ENCODE measurements around the gene GPAT2. TPM values are rescaled to one million over a fixed set of nuclear protein-coding genes. Genes with fewer than 3 reads are reported as not detected.
"Not testable (repeated sequence)": the region's sequence is repeated elsewhere in the genome, so short reads cannot be mapped to it uniquely, and the experiment has no call there.

GPAT2 gene
- total RNA-seq, 4 donors from 2014 or later, result 1.4 to 3.7 (median 2.7) TPM

GRCh38 chr2:96073170-96073775 is 38.6 kb upstream of the GPAT2 start:
- peaks cover 3 to 11% of the 10 kb centered on the region in 2 donors for H3K9me3 ChIP-seq
- no peaks in the 10 kb centered on the region for H3K4me1 ChIP-seq
- TF ChIP-seq POLR2AphosphoS5 (IDR thresholded peaks at IDR 0.05), result no peak
- in situ Hi-C loops (cut with MboI; ENCODE audit: low pct_ligation_motif_present in 1 of 4, low pct_unique_long_range_greater_than_20kb in 1 of 4, low sequenced_read_pairs in 3 of 4) (loop anchor here in 1 of 4 donors (25.0 kb wide), 1 partner anchor 1589 kb away; the partner anchor contains the start of genes ACTR1B and C2orf92), intact Hi-C loops (cut with DNase I; ENCODE audit: low total_unique reads) (no loop called here)
- 75% methylated on average over 7 of the region's 7 CpGs; no CpG with 5 or more reads in 1 of the 2 donors for WGBS, 2 donors (ENCODE audit: low coverage in 1 of 2)
- H3K27me3 ChIP-seq, result no peaks in the 10 kb centered on the region
- H3K27ac ChIP-seq, result no peak overlapping the region
- H3K4me3 ChIP-seq, result no peak overlapping the region
- no peak for DNase-seq
- H3K36me3 ChIP-seq, result no peaks in the 10 kb centered on the region

GRCh38 chr2:96072746-96073145 is 38.0 kb upstream of the GPAT2 start:
- TF ChIP-seq POLR2A (IDR thresholded peaks at IDR 0.05) (no peak), CTCF (IDR thresholded peaks at IDR 0.05) (no peak), POLR2AphosphoS5 (IDR thresholded peaks at IDR 0.05) (no peak), EP300 (IDR thresholded peaks at IDR 0.05; ENCODE audit: low read depth) (no peak)
- intact Hi-C loops (cut with DNase I; ENCODE audit: low total_unique reads), result no loop called here
- H3K27me3 ChIP-seq, result no peaks in the 10 kb centered on the region

GRCh38 chr2:96071977-96072491 is 37.3 kb upstream of the GPAT2 start:
- H3K27me3 ChIP-seq; H3K27ac ChIP-seq; H3K36me3 ChIP-seq; H3K4me3 ChIP-seq; intact Hi-C loops (cut with DNase I; ENCODE audit: low total_unique reads); H3K4me1 ChIP-seq; DNase-seq: not testable (repeated sequence)
- H3K9me3 ChIP-seq, result peaks cover 3 to 11% of the 10 kb centered on the region in 2 donors
- WGBS, 2 donors (ENCODE audit: low coverage in 1 of 2), result 70 to 83% methylated on average over 1 to 6 of the region's 8 CpGs
- in situ Hi-C loops (cut with MboI; ENCODE audit: low pct_ligation_motif_present in 1 of 4, low pct_unique_long_range_greater_than_20kb in 1 of 4, low sequenced_read_pairs in 3 of 4), result loop anchor here in 1 of 4 donors (25.0 kb wide), 1 partner anchor 1590 kb away; the partner anchor contains the start of genes ACTR1B and C2orf92

More at GRCh38 chr2:96072746-96073145, 38.0 kb upstream of the GPAT2 start:
- H3K27ac ChIP-seq, result no peak overlapping the region
- H3K4me1 ChIP-seq, result no peaks in the 10 kb centered on the region
- 85% methylated on average over 11 of the region's 11 CpGs; no CpG with 5 or more reads in 1 of the 2 donors for WGBS, 2 donors (ENCODE audit: low coverage in 1 of 2)
- no peak overlapping the region for H3K4me3 ChIP-seq
- DNase-seq, result no peak
- no peaks in the 10 kb centered on the region for H3K36me3 ChIP-seq
- in situ Hi-C loops (cut with MboI; ENCODE audit: low pct_ligation_motif_present in 1 of 4, low pct_unique_long_range_greater_than_20kb in 1 of 4, low sequenced_read_pairs in 3 of 4), result loop anchor here in 1 of 4 donors (25.0 kb wide), 1 partner anchor 1590 kb away; the partner anchor contains the start of genes ACTR1B and C2orf92
- H3K9me3 ChIP-seq, result peaks cover 3 to 11% of the 10 kb centered on the region in 2 donors

- H3K36me3 ChIP-seq; H3K4me3 ChIP-seq; DNase-seq; H3K27ac ChIP-seq; H3K4me1 ChIP-seq; H3K9me3 ChIP-seq; intact Hi-C loops (cut with DNase I; ENCODE audit: low total_unique reads); H3K27me3 ChIP-seq: not testable (repeated sequence)
- WGBS, 2 donors (ENCODE audit: low coverage in 1 of 2), result 88% methylated on average over 16 of the region's 16 CpGs; no CpG with 5 or more reads in 1 of the 2 donors
- in situ Hi-C loops (cut with MboI; ENCODE audit: low pct_ligation_motif_present in 1 of 4, low pct_unique_long_range_greater_than_20kb in 1 of 4, low sequenced_read_pairs in 3 of 4), result loop anchor here in 1 of 4 donors (25.0 kb wide), 1 partner anchor 1591 kb away; the partner anchor contains the start of genes ACTR1B and C2orf92
These were observed 36.6 kb upstream of the GPAT2 start for GRCh38 chr2:96071087-96071976.

- H3K36me3 ChIP-seq; H3K27me3 ChIP-seq; H3K4me3 ChIP-seq; intact Hi-C loops (cut with DNase I; ENCODE audit: low total_unique reads); H3K27ac ChIP-seq; H3K4me1 ChIP-seq; DNase-seq; H3K9me3 ChIP-seq: not testable (repeated sequence)
- in situ Hi-C loops (cut with MboI; ENCODE audit: low pct_ligation_motif_present in 1 of 4, low pct_unique_long_range_greater_than_20kb in 1 of 4, low sequenced_read_pairs in 3 of 4), result loop anchor here in 1 of 4 donors (25.0 kb wide), 1 partner anchor 1592 kb away; the partner anchor contains the start of genes ACTR1B and C2orf92
- 86% methylated on average over 5 of the region's 5 CpGs; no CpG with 5 or more reads in 1 of the 2 donors for WGBS, 2 donors (ENCODE audit: low coverage in 1 of 2)
These were observed 35.6 kb upstream of the GPAT2 start for GRCh38 chr2:96070351-96070750.

- 54 to 77% methylated on average over 5 to 6 of the region's 8 CpGs for WGBS, 2 donors (ENCODE audit: low coverage in 1 of 2)
- H3K4me3 ChIP-seq; intact Hi-C loops (cut with DNase I; ENCODE audit: low total_unique reads); H3K9me3 ChIP-seq; H3K27ac ChIP-seq; H3K36me3 ChIP-seq; DNase-seq; H3K27me3 ChIP-seq; H3K4me1 ChIP-seq: not testable (repeated sequence)
- in situ Hi-C loops (cut with MboI; ENCODE audit: low pct_ligation_motif_present in 1 of 4, low pct_unique_long_range_greater_than_20kb in 1 of 4, low sequenced_read_pairs in 3 of 4), result loop anchor here in 1 of 4 donors (25.0 kb wide), 1 partner anchor 1592 kb away; the partner anchor contains the start of genes ACTR1B and C2orf92
These were observed 35.2 kb upstream of the GPAT2 start for GRCh38 chr2:96069878-96070277.

GRCh38 chr2:96067902-96068581 is 33.3 kb upstream of the GPAT2 start:
- H3K36me3 ChIP-seq; H3K4me1 ChIP-seq; H3K4me3 ChIP-seq; H3K27ac ChIP-seq; intact Hi-C loops (cut with DNase I; ENCODE audit: low total_unique reads); DNase-seq; H3K27me3 ChIP-seq; H3K9me3 ChIP-seq: not testable (repeated sequence)
- in situ Hi-C loops (cut with MboI; ENCODE audit: low pct_ligation_motif_present in 1 of 4, low pct_unique_long_range_greater_than_20kb in 1 of 4, low sequenced_read_pairs in 3 of 4), result loop anchor here in 1 of 4 donors (25.0 kb wide), 1 partner anchor 1594 kb away; the partner anchor contains the start of genes ACTR1B and C2orf92
- WGBS, 2 donors (ENCODE audit: low coverage in 1 of 2), result 48 to 63% methylated on average over 3 to 9 of the region's 9 CpGs

GRCh38 chr2:96067098-96067660 is 32.5 kb upstream of the GPAT2 start:
- H3K4me1 ChIP-seq; H3K27ac ChIP-seq; H3K36me3 ChIP-seq; H3K4me3 ChIP-seq; H3K27me3 ChIP-seq; intact Hi-C loops (cut with DNase I; ENCODE audit: low total_unique reads); H3K9me3 ChIP-seq; DNase-seq: not testable (repeated sequence)
- 65 to 82% methylated on average over 1 to 2 of the region's 2 CpGs for WGBS, 2 donors (ENCODE audit: low coverage in 1 of 2)
- in situ Hi-C loops (cut with MboI; ENCODE audit: low pct_ligation_motif_present in 1 of 4, low pct_unique_long_range_greater_than_20kb in 1 of 4, low sequenced_read_pairs in 3 of 4), result loop anchor here in 1 of 4 donors (25.0 kb wide), 1 partner anchor 1595 kb away; the partner anchor contains the start of genes ACTR1B and C2orf92
